Right lobe of liver (tissue), 6 donors: ENCODE measurements around the gene HSD17B2. TPM values are rescaled to one million over a fixed set of nuclear protein-coding genes. Genes with fewer than 3 reads are reported as not detected.

Experiments used
- ATAC-seq, 4 donors: fragments of 200-7000 bp; cut with Tn5 transposase; one replicate each; pipeline ENCODE4 v1.9.1; 2020; ENCODE audit warnings: mild to moderate bottlenecking in 4 of 4, moderate library complexity in 4 of 4
- DNase-seq, 3 donors: peaks; one replicate each; pipeline ENCODE4 v3.0.0-alpha.2; 2020
- H3K27ac ChIP-seq, 3 donors: fragments of 200-600 bp; one replicate each; pipeline ENCODE4 v1.8.0; 2022
- H3K27me3 ChIP-seq, 2 donors: fragments of 200-600 bp; one replicate each; pipeline ENCODE4 v1.8.0; 2022
- H3K36me3 ChIP-seq, 4 donors: fragments of 200-600 bp; sonication (generic) in 1 of 4; one replicate each; pipeline versions ENCODE4 v1.5.1 to v1.8.0; 2017 to 2022; ENCODE audit warnings: control low read depth in 1 of 4
- H3K4me1 ChIP-seq, 4 donors: fragments of 200-600 bp; sonication (generic) in 1 of 4; one replicate each; pipeline versions ENCODE4 v1.5.1 to v1.8.0; 2017 to 2022; ENCODE audit warnings: control low read depth in 1 of 4
- H3K4me3 ChIP-seq, 3 donors: fragments of 200-600 bp; one replicate each; pipeline ENCODE4 v1.8.0; 2022
- H3K9me3 ChIP-seq, 4 donors: fragments of 200-600 bp; sonication (generic) in 1 of 4; one replicate each; pipeline versions ENCODE4 v1.5.1 to v1.8.0; 2017 to 2022; ENCODE audit warnings: control low read depth in 1 of 4
- POLR2A ChIP-seq: fragments of 450-650 bp; IDR thresholded peaks from one replicate; pipeline ENCODE4 v1.6.1; 2017; ENCODE audit warnings: antibody characterized with exemption, mild to moderate bottlenecking
- WGBS: methylation state at CpG from one replicate; pipeline ENCODE4 v1.1.6; 2018; ENCODE audit warnings: low coverage, low lambda C conversion rate; ENCODE audit not compliant: insufficient coverage; ENCODE audit errors: missing lambda C conversion rate; 5-methylcytosine and 5-hydroxymethylcytosine counted together
- intact Hi-C, 2 donors: fragments of 100-400 bp; cut with DNase I; formaldehyde crosslinking; loops; one replicate each; pipeline versions ENCODE4 v1.11.2 to v1.14.1; 2022
- total RNA-seq, 6 experiments: library from RNA; depleted of rRNA in 2 of 6; stranded (reverse); fragments of >200 nt in 2 of 6; fragmentation: NEBNext Ultra II Directional in 3 of 6; extraction: Animal tissue kit (Norgen Biotek cat#: 25700) in 3 of 6; gene quantifications; one replicate each; pipeline versions ENCODE4 v1.1.0 to v1.2.4, GENCODE V29; 2016 to 2023
- TF ChIP-seq, protein P1 (sequence below), 4 donors: fragments of 200-600 bp in 3 of 4; fragments of 450-650 bp in 1 of 4; IDR thresholded peaks; one replicate each; pipeline versions ENCODE4 v1.5.1 to v1.8.0; 2016 to 2022; ENCODE audit warnings: antibody characterized with exemption in 4 of 4, mild to moderate bottlenecking in 2 of 4
- donor health status: DM: no; HTN: yes; CAD: no.
- donor health status: DM: no; HTN: no; CAD: no.
- donor health status: DM: no; HTN: no; CAD: no.
- donor health status: DM: no; HTN: yes; CAD: no.
- donor health status: DM: no; HTN: yes; CAD: no.

The HSD17B2 gene
- total RNA-seq, 6 experiments from 2014 or later, result 65.2 to 144 (median 84.7) TPM

DNA sequence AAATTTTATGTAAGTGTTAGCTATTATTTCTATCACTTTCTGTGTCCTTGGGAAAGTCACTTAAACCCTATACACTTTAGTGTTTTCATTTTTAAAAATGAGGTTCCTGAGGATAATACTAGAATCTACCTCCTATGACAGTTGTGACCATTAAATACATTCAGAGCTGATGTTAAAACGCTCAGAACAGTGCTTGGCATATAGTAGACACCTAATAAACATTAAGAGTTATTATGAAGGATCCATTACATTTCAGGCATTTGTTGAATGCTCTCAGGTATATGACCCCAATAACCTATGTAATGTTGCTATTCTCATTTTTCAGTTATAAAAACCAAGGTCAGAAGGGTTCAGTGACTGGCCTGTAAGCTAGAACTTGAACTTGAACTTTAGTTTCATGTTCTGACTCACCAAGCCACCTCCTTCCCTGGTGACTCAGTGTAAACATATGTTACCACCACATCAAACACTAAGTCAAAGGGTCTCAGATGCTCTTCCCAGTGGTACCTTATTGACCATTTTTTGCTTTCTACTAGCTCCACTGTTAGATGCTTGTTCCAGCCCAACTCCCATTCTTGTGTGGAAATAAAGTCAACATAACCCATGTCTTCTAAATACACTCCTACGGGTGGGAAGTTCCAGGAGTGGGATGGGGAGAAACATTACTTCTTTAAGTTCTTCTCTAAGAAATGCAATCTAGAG, 47.6 kb downstream of the HSD17B2 start:
- ATAC-seq, result peak; percentile 53 to 72 (median 66)

DNA sequence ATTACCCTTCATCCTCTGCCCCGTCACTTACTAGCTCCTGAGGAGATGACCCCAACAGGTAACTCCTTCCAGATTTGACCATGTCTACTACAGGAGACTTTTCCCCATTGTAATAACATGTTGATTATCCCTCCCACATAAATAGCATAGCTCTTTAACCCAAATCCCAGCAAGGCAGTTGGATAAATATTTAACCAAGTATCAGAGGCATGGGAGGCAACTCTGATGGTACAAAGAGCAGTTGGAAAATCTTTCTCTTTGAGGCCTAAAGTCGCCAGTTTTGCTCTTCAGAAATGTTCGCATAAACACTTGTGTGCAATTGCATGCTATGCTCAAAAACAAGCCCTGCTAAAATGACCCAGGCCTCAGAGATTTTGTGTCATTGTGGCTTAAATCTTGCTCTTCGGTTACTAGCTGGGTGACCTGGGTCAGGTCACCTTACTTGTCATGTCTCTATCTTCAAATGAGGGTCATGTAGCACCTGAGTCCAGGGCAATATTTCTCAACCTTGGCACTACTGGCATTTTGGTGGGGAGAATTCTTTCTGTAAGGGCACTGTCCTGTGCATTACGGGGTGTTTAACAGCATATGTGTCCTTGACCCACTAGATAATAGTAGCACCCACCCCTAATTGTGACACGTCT, 48.8 kb downstream of the HSD17B2 start:
- H3K4me1 ChIP-seq, result peaks cover 0 to 86% (median 29%) of the 10 kb centered on the region in 4 donors
- no peaks in the 10 kb centered on the region for H3K9me3 ChIP-seq
- TF ChIP-seq, protein P1, sequence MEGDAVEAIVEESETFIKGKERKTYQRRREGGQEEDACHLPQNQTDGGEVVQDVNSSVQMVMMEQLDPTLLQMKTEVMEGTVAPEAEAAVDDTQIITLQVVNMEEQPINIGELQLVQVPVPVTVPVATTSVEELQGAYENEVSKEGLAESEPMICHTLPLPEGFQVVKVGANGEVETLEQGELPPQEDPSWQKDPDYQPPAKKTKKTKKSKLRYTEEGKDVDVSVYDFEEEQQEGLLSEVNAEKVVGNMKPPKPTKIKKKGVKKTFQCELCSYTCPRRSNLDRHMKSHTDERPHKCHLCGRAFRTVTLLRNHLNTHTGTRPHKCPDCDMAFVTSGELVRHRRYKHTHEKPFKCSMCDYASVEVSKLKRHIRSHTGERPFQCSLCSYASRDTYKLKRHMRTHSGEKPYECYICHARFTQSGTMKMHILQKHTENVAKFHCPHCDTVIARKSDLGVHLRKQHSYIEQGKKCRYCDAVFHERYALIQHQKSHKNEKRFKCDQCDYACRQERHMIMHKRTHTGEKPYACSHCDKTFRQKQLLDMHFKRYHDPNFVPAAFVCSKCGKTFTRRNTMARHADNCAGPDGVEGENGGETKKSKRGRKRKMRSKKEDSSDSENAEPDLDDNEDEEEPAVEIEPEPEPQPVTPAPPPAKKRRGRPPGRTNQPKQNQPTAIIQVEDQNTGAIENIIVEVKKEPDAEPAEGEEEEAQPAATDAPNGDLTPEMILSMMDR (IDR thresholded peaks at IDR 0.05), result no peak
- TF ChIP-seq POLR2A, result no peak
- H3K27me3 ChIP-seq, result no peaks in the 10 kb centered on the region
- DNase-seq (peak in 1 of 3 donors; percentile 77), ATAC-seq (peak; percentile 51 to 72 (median 64))
- peak overlapping the region; percentile 29 to 86 (median 82) for H3K27ac ChIP-seq
- WGBS, result 41% methylated on average over 6 of the region's 6 CpGs
- H3K36me3 ChIP-seq, result no peaks in the 10 kb centered on the region
- peak overlapping the region in 2 of 3 donors; percentile 30 to 38 for H3K4me3 ChIP-seq
- intact Hi-C loops, result loop anchor here in 1 of 2 donors (10.0 kb wide), 1 partner anchor 49 kb away; the partner anchor contains the start of gene HSD17B2

More for the DNA sequence above, 47.6 kb downstream of the HSD17B2 start:
- H3K4me1 ChIP-seq, result peaks cover 0 to 76% (median 26%) of the 10 kb centered on the region in 4 donors
- peak overlapping the region; percentile 29 to 86 (median 82) for H3K27ac ChIP-seq
- no peaks in the 10 kb centered on the region for H3K36me3 ChIP-seq
- no peak for DNase-seq
- intact Hi-C loops, result loop anchor here in 1 of 2 donors (10.0 kb wide), 1 partner anchor 48 kb away; the partner anchor contains the start of gene HSD17B2
- H3K27me3 ChIP-seq, result no peaks in the 10 kb centered on the region
- peak overlapping the region in 2 of 3 donors; percentile 30 to 38 for H3K4me3 ChIP-seq
- WGBS, result 60% methylated on average over 2 of the region's 2 CpGs
- no peak for TF ChIP-seq POLR2A
- H3K9me3 ChIP-seq, result no peaks in the 10 kb centered on the region

DNA sequence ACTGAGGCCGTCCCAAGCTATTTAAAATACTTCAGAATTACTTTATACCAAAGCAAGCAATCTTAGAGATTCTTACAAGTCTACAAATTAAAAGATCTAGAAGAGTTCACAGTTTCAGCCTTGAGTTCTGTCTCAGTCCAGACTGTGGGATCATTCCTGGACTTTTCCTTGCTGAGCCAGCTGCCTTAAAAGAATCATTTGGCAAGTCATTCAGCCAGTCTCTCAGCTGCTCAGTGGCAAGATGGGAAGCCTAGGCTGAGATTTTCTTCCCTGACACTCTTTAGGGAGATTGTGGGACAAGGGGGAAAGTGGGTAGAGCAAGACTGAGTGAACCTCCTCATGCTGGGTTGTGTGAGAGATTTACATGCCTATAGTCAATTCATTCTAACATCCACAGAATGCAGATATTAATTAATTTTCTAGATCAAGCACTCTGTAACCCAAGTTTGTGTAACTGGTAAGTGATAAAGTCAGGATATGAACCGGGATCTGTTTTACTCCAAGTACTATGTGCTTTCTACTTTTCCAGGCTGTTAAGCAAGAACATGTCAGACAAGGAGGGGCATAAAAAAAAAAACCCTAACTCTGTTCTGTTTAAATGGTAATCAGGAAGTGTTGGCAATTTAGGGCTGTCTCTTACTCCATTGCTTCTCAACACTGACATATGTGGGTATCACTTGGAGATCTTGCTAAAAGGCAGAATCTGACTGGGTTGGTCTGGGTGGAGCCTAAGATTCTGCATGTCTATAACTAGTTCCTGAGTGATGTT, 50.1 kb downstream of the HSD17B2 start:
- ATAC-seq (no peak), DNase-seq (no peak)
- Histone ChIP-seq H3K27me3 (no peaks in the 10 kb centered on the region), H3K4me3 (no peak overlapping the region), H3K27ac (peak overlapping the region in 2 of 3 donors; percentile 82 to 86), H3K9me3 (no peaks in the 10 kb centered on the region), H3K36me3 (no peaks in the 10 kb centered on the region), H3K4me1 (peaks cover 0 to 78% (median 29%) of the 10 kb centered on the region in 4 donors)
- intact Hi-C loops, result loop anchor here in 1 of 2 donors (10.0 kb wide), 1 partner anchor 50 kb away; the partner anchor contains the start of gene HSD17B2
- WGBS, result 10% methylated on average over 1 of the region's 2 CpGs
- TF ChIP-seq, protein P1 (IDR thresholded peaks at IDR 0.05), result no peak
- TF ChIP-seq POLR2A, result no peak

DNA sequence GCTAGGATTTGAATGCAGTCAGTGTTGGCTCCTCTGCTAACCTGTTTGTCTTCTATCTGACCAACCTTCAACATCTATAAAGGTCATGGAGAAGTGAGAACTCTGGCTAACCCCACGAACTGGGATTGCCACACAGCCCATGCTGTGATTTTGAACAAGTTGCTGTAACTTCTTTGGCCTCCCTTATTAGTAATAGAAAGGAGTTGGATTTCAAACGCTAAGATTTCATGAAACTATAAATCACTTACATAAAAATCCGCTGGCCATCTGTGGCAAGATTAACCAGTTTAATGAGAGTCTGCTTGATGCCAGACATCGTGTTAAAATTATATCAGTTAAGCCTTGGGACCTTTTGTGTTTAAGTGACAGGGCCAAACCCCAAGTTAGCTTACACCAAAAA, 53.4 kb downstream of the HSD17B2 start:
- peak; percentile 55 to 85 (median 75) for DNase-seq
- peak overlapping the region in 2 of 3 donors; percentile 17 to 70 for H3K27ac ChIP-seq
- peak; percentile 79 to 90 (median 86) for ATAC-seq
- TF ChIP-seq, protein P1 (IDR thresholded peaks at IDR 0.05), result no peak
- TF ChIP-seq POLR2A, result no peak
- 45% methylated on average over 3 of the region's 4 CpGs for WGBS
- peaks cover 0 to 45% (median 18%) of the 10 kb centered on the region in 4 donors for H3K4me1 ChIP-seq
- peaks cover 0 to 29% (median 11%) of the 10 kb centered on the region in 4 donors for H3K36me3 ChIP-seq
- H3K27me3 ChIP-seq, result no peaks in the 10 kb centered on the region
- H3K9me3 ChIP-seq, result no peaks in the 10 kb centered on the region
- H3K4me3 ChIP-seq, result no peak overlapping the region
- intact Hi-C loops, result loop anchor here in 1 of 2 donors (10.0 kb wide), 1 partner anchor 54 kb away; the partner anchor contains the start of gene HSD17B2
